Thyroid gland (tissue), 4 donors: ENCODE results near the gene CRAMP1. TPM values are rescaled to one million over a fixed set of nuclear protein-coding genes. Genes with fewer than 3 reads are reported as not detected.
A peak's percentile ranks its signal among the peaks of the same experiment; 100 is the strongest.

Experiments
- DNase-seq, 2 donors: peaks; one replicate each; pipeline ENCODE4 v3.0.0-alpha.2; 2019
- H3K27ac ChIP-seq, 3 donors: fragments of 200-600 bp; sonication (generic); 1 replicate in 2 of 3; 2 replicates in 1 of 3; pipeline ENCODE4 v1.5.1; 2016 to 2019; ENCODE audit warnings: mild to moderate bottlenecking in 1 of 3, moderate library complexity in 1 of 3
- H3K27me3 ChIP-seq: fragments of 200-600 bp; sonication (generic); one replicate; pipeline ENCODE4 v1.5.1; 2019
- H3K36me3 ChIP-seq, 2 donors: fragments of 200-600 bp; sonication (generic); one replicate each; pipeline ENCODE4 v1.5.1; 2016 to 2019
- H3K4me1 ChIP-seq, 2 donors: fragments of 200-600 bp; sonication (generic); one replicate each; pipeline ENCODE4 v1.5.1; 2017 to 2019
- H3K4me3 ChIP-seq, 3 donors: fragments of 200-600 bp; sonication (generic); replicated peaks in 1 of 3; 1 replicate in 2 of 3; 2 replicates in 1 of 3; pipeline ENCODE4 v1.5.1; 2016; ENCODE audit warnings: mild to moderate bottlenecking in 1 of 3
- H3K9me3 ChIP-seq: fragments of 200-600 bp; sonication (generic); one replicate; pipeline ENCODE4 v1.5.1; 2017
- CTCF ChIP-seq, 6 experiments: fragments of 200-600 bp in 3 of 6; fragments of 450-650 bp in 3 of 6; sonication (generic) in 3 of 6; IDR thresholded peaks; one replicate each; pipeline ENCODE4 v1.5.1; 2016 to 2019; ENCODE audit warnings: antibody characterized with exemption in 6 of 6, mild to moderate bottlenecking in 2 of 6, inconsistent platforms in 1 of 6, moderate library complexity in 1 of 6
- POLR2A ChIP-seq, 2 donors: fragments of 450-650 bp; IDR thresholded peaks; one replicate each; pipeline ENCODE4 v1.6.1; 2017; ENCODE audit warnings: antibody characterized with exemption in 2 of 2, mild to moderate bottlenecking in 2 of 2, moderate library complexity in 1 of 2
- WGBS, 2 donors: methylation state at CpG; one replicate each; pipeline ENCODE4 v1.1.5; 2017; 5-methylcytosine and 5-hydroxymethylcytosine counted together
- intact Hi-C: fragments of 100-400 bp; cut with DNase I; formaldehyde crosslinking; loops from one replicate; pipeline ENCODE4 v1.15.1; 2023
- total RNA-seq, 4 donors: library from RNA; depleted of rRNA; stranded (reverse); fragments of >200 nt; gene quantifications; one replicate each; pipeline ENCODE4 v1.2.3, GENCODE V29; 2016

CRAMP1 gene
- total RNA-seq, 4 donors from 2014 or later, result 11.0 to 20.8 (median 15.6) TPM

- Histone ChIP-seq H3K36me3 (peaks cover 0 to 10% of the 10 kb centered on the region in 2 donors), H3K27me3 (no peaks in the 10 kb centered on the region), H3K4me1 (peaks cover 13 to 22% of the 10 kb centered on the region in 2 donors), H3K4me3 (no peak overlapping the region), H3K9me3 (no peaks in the 10 kb centered on the region), H3K27ac (no peak overlapping the region)
- DNase-seq, result no peak
- WGBS, 2 donors, result 94 to 97% methylated on average over 6 of the region's 6 CpGs
- intact Hi-C loops, result no loop called here
- TF ChIP-seq POLR2A (IDR thresholded peaks at IDR 0.05), result no peak
- TF ChIP-seq CTCF (IDR thresholded peaks at IDR 0.05), result no peak
Observed at GRCh38 chr16:1607971-1608370, 4.2 kb upstream of the CRAMP1 start.

DNA sequence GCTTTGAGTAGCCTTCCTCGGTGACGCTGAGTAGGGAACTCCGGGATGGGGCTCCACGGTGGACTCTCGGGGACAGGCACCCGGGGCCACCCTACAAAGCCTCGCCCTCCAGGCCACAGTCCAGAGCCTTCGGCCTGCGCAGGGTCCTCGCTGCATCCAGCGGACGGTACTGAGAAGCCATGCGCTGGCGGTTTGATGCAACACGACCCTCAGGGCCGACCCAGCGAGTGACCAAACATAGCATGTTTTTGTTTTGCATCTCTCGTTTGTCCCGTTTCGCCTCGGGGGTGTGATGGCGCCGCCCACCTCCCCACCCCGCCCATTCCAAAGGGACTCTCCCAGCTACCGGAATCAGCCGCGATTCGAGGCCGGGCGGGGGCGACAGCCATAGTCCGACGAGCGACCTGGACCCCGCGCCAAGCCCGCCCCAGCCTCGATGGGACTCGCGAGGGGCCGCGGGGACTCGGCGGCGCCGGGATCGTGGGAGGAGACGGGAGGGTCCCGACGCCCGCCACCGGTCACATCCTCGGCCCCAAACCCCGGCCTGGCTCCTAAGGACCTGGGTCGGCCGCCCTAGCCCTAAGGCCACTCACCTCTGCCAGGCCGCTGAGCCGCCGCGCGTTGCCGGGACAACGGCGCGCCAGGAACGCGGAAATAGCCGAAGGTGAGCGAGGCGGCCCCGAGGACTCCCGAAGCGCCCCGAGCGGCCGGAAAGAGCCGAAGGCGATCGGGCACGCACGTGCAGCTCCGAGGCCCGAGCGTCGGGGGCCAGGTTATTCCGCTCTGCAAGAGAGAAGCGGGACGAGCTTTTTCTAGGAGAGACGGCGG lies 1.9 kb upstream of the CRAMP1 start:
- H3K4me1 ChIP-seq, result peaks cover 22 to 33% of the 10 kb centered on the region in 2 donors
- no peaks in the 10 kb centered on the region for H3K27me3 ChIP-seq
- peak overlapping the region; percentile 48 to 84 (median 67) for H3K4me3 ChIP-seq
- H3K36me3 ChIP-seq, result peaks cover 0 to 10% of the 10 kb centered on the region in 2 donors
- peak overlapping the region; percentile 23 to 71 (median 44) for H3K27ac ChIP-seq
- WGBS, 2 donors, result 1 to 3% methylated on average over 43 to 49 of the region's 90 CpGs
- TF ChIP-seq POLR2A (IDR thresholded peaks at IDR 0.05) (peak in 1 of 2 donors; percentile 67), CTCF (IDR thresholded peaks at IDR 0.05) (no peak)
- intact Hi-C loops, result loop anchor here (10.0 kb wide), 1 partner anchor 95 kb away; the partner anchor contains the start of gene MAPK8IP3
- H3K9me3 ChIP-seq, result no peaks in the 10 kb centered on the region
- DNase-seq, result peak; percentile 91 to 92

- whole genome bisulfite sequencing, 2 donors, result 3 to 8% methylated on average over 20 to 23 of the region's 60 CpGs
- H3K4me1 ChIP-seq, result peaks cover 24 to 41% of the 10 kb centered on the region in 2 donors
- TF ChIP-seq CTCF (IDR thresholded peaks at IDR 0.05) (no peak), POLR2A (IDR thresholded peaks at IDR 0.05) (no peak)
- H3K27ac ChIP-seq, result peak overlapping the region; percentile 25 to 71 (median 44)
- no peaks in the 10 kb centered on the region for H3K9me3 ChIP-seq
- intact Hi-C loops, result loop anchor here (10.0 kb wide), 1 partner anchor 94 kb away; the partner anchor contains the start of gene MAPK8IP3
- peak in 1 of 2 donors; percentile 15 for DNase-seq
- H3K36me3 ChIP-seq, result peaks cover 0 to 9% of the 10 kb centered on the region in 2 donors
- peak overlapping the region in 1 of 3 donors; percentile 84 for H3K4me3 ChIP-seq
- no peaks in the 10 kb centered on the region for H3K27me3 ChIP-seq
Observed at GRCh38 chr16:1610899-1611632, 1.1 kb upstream of the CRAMP1 start.

- Histone ChIP-seq H3K36me3 (no peaks in the 10 kb centered on the region), H3K27me3 (no peaks in the 10 kb centered on the region), H3K4me1 (peaks cover 24 to 54% of the 10 kb centered on the region in 2 donors), H3K27ac (no peak overlapping the region), H3K4me3 (peak overlapping the region; percentile 69 to 94 (median 83)), H3K9me3 (no peaks in the 10 kb centered on the region)
- 7 to 8% methylated on average over 20 of the region's 20 CpGs for WGBS, 2 donors
- intact Hi-C loops, result loop anchor here (10.0 kb wide), 1 partner anchor 92 kb away; the partner anchor contains the start of gene MAPK8IP3
- TF ChIP-seq POLR2A (IDR thresholded peaks at IDR 0.05) (no peak), CTCF (IDR thresholded peaks at IDR 0.05) (no peak)
- no peak for DNase-seq
Observed at GRCh38 chr16:1613211-1613622, 1.1 kb downstream of the CRAMP1 start.
